CD4-positive, alpha-beta T cell treated with Interleukin-1 beta for 1 hour (primary cell): ENCODE measurements around the gene OR5P2.
"Not testable (repeated sequence)": the region's sequence is repeated elsewhere in the genome, so short reads cannot be mapped to it uniquely, and the experiment has no call there.

Experiments
- DNase-seq, 2 donors: peaks; one replicate each; pipeline ENCODE4 v3.0.0-alpha.2; 2020 to 2022

Gene OR5P2, protein sequence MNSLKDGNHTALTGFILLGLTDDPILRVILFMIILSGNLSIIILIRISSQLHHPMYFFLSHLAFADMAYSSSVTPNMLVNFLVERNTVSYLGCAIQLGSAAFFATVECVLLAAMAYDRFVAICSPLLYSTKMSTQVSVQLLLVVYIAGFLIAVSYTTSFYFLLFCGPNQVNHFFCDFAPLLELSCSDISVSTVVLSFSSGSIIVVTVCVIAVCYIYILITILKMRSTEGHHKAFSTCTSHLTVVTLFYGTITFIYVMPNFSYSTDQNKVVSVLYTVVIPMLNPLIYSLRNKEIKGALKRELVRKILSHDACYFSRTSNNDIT

DNA sequence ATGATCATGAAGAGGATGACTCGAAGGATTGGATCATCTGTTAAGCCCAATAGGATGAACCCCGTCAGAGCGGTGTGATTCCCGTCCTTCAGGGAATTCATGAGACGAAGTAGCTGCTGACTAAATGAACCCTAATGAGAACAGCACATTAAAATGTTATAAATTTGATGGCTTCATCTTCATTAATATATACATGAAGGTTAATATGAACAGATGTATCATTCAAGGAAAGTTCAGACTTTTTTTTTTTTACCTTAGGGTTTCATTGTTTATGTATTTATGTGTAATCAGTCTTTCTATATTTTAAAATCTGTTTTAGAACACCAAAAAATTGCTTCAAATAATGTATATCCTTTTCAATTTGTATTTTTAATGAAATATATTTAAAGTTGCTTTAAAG, at the start of gene OR5P2:
Gene OR5P2, minus strand, starts transcription at position 101 of the 400 bp plus-strand sequence. Its CDS starts 0 bp downstream, at position 101.
- no peak for DNase-seq

DNA sequence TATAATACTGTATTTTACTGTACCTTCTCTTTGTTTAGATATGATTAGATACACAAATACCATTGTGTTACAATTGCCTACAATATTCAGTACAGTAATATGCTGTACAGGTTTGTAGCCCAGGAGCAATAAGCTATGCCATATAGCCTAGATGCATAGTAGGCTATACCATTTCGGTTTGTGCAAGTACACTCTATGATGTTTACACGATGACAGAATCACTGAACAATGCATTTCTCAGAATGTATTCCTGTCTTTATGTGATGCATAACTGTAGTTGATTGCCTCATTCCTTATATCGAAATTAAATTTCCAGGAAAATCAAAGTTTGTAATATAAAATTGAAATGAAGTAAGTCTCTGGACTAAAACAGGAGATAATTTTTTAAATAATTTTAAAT, 49.3 kb upstream of the OR5P2 start:
- DNase-seq = no peak

DNA sequence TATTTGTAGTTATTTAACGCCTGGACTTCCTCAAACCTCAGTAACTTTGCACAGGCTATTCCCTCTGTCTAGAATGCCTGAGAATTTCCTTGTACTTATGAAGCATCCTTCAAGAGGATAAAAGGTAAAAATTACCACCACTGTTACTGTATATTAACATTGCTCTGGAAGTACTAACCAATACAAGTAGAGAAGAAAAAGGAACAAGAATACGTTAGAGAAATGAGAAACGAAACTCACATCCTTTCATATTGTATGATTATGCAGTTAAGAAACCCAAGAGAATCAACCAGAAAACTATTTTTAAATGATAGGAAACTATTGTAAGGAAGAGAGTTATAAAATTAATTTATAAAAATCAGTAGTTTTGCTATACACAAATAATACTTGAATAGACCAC, 48.2 kb upstream of the OR5P2 start:
- no peak for DNase-seq

DNA sequence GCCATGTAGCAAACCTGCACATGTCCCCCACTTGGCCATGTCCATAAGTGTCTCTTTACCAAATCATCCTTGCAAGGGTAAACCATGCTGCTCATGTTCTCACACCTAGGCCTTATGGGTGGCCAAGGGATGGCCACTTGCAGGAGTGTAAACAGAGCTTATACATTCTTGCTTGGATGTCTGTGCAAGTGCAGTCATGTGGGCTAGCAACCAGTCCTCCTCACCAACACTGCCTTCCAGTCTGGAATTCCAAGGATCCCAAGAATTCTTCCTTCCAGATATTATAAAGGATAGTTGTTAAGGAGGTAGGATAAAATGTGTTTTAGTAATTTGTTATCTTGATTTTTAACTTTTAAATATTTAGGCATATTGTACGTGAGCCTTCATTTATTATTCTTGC, 47.8 kb upstream of the OR5P2 start:
- no peak for DNase-seq

DNA sequence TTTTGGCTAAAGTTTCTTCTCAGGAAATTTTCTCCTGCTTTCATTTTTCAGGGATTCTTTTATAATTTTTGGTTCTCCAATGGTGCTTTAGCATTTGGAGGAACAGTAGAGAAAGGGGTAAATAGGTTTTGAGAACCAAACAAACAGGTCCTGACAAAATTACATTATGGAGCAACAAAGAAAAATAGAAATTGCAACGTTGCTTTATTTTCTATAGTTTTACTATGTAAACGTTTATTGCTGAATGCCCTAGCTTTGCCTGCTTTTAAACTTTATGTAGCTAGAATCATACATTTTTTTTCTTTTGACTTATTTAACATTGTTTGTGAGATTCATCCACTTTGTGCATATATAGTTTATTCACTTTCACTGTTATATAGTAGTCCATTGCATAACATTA, 43.8 kb upstream of the OR5P2 start:
- no peak for DNase-seq

DNA sequence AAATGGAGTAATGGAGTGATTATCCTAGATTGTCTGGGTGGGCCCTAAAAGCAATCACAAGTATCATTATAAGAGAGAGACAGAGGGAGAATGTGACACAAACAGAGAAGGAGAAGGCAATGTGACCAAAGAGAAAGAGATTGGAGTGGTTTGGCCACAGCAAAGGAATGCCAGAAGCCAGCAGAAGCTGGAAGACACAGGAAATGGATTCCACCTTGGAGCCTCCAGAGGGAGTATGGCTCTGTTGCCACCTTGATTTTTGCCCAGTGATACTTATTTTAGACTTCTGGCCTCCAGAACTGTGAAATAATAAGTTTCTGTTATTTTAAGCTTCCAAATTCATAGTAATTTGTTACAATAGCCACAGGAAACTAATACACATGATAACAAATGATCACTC, 36.8 kb upstream of the OR5P2 start:
- no peak for DNase-seq

DNA sequence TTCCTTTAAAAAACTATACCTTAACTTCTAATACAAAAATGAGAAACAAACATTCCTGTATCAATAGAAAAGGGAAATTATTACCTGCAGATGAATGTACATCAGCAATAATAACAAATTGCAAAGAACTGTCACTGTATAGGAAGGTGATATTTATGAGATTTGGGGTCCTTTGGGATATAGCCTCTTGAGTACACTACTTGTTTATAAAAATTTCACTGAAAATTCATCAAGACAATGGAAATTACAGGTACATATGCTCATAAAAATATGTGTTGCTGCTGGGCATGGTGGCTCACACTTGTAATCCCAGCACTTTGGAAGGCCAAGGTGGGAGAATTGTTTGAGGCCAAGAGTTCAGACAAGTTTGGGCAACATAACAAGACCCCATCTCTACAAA, 34.0 kb upstream of the OR5P2 start, which contains the start of gene OR5P3:
Gene OR5P3, minus strand, starts transcription at position 101 of the 400 bp plus-strand sequence.
- no peak for DNase-seq

DNA sequence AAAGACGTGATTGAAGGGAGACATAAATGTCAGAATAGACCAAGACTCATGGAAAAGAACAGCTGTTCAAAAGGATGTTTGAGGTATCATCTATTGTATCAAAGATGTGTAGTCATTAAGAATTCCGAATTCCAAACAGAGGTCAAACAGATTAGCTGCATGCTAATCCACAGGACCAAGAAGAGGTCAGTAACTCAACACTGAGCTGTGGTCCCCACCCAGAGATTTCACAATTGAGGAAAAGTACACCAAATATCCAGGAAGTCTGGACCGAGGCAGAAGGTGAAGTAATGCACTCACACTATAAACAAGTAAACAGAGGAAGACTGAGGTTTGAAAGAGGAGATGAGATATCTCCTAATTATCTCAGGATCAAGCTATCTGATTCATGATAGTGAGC, 29.6 kb upstream of the OR5P2 start:
- DNase-seq = no peak

DNA sequence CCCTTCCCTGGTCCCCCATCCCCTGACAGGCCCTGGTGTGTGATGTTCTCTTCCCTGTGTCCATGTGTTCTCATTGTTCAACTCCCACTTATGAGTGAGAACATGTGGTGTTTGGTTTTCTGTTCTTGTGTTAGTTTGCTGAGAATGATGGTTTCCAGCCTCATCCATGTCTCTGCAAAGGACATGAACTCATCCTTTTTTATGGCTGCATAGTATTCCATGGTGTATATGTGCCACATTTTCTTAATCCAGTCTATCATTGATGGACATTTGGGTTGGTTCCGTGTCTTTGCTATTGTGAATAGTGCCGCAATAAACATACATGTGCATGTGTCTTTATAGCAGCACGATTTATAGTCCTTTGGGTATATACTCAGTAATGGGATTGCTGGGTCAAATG, 23.7 kb upstream of the OR5P2 start:
- DNase-seq = not testable (repeated sequence)

DNA sequence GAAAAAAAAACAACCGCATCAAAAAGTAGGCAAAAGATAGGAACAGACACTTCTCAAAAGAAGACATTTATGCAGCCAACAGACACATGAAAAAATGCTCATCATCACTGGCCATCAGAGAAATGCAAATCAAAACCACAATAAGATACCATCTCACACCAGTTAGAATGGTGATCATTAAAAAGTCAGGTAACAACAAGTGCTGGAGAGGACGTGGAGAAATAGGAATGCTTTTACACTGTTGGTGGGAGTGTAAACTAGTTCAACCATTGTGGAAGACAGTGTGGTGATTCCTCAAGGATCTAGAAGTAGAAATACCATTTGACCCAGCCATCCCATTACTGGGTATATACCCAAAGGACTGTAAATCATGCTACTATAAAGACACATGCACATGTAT, 18.2 kb upstream of the OR5P2 start:
- not testable (repeated sequence) for DNase-seq

DNA sequence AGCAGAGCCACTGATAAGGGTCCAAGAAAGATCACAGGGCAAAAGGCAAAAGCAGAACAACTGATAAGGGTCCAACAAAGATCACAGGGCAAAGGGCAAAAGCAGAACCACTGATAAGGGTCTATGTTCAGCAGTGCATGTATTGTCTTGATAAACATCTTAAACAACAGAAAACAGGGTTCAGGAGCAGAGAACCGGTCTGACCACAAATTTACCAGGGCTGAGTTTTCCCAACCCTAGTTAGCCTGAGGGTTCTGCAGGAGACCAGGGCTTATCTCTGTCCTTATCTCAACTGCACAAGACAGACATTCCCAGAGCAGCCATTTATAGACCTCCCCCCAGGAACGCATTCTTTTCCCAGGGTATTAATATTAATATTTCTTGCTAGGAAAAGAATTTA, 13.6 kb upstream of the OR5P2 start:
- not testable (repeated sequence) for DNase-seq

DNA sequence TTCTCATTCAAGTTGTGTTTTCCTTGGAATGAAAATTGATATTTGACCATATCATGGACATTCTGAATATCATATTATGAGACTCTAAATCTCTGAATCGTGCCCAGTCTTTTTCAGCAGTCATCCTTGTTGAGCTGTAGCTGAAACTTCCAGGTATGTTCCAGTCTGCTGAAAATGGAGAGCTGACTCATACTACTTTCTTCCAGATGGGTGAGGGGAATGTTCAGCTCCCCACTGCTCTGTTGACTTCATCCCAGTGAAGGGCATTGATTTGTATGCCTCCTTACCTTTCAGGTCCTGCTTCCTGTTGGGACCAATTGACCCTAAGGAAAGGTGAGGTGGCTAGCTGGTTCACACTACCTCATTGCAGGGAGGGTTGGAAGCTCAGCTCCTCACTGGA, 3.5 kb downstream of the OR5P2 start:
- no peak for DNase-seq

DNA sequence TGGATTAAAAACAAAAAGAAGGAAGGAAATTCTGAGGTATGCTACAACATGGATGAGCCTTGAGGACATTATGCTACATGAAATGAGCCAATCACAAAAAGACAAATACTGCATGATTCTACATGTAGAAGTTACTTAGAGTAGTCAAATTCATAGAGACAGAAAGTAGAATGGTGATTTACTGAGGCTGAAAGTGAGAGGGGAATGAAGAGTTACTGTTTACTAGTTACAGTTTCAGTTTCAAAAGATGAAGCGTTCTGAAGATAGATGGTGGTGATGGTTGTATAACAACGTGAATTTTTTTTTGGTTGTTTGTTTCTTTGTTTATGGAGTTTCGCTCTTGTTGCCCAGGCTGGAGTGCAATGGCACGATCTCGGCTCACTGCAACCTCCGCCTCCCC, 9.5 kb downstream of the OR5P2 start:
- no peak for DNase-seq

DNA sequence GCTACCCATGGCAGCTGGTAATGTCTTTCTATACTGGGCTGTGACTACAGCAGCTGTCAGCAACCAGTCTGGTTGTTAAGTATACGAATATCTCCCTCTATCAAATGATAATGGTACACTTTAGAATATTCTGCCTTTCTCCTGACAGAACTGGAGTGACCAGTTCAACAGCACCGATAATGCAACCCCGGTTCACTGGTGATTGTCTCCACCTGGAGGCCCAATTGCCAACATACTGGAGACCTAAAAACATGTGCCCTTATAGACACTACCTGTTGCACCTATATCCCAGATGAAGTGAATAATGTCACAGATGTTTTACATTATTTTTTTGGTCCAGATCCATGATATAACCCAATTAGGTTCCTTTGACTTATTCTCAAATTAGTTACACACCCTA, 21.1 kb downstream of the OR5P2 start:
- DNase-seq = no peak

DNA sequence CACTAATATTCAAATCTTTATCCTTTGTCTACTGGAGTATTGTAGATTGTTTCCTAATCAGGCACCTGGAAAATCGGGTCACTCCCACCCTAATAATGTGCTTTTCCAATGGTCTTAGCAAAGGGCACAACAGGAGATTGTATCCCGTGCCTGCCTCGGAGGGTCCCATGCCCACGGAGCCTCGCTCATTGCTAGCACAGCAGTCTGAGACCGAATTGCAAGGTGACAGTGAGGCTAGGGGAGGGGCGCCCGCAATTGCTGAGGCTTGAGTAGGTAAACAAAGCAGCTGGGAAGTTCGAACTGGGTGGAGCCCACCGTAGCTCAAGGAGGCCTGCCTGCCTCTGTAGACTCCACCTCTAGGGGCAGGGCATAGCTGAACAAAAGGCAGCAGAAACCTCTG, 32.4 kb downstream of the OR5P2 start:
- not testable (repeated sequence) for DNase-seq

DNA sequence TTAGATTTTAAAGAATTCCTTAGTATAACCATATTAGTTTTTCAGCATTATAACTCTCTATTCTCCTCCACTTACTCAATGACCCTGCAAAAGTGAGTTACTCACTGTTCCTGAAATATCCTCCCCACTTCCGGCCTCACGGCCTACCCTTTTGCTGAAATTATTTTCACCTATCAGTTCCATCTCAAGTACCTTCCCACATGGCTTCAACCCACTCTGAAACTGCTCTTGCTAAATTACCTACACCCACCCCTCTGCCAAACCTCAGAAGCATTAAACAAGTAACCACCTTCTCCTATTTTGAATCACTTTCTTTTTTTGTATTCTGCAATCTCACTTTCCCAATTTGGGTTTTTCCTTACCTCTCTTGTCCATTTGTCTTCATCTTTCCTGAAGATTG, 37.7 kb downstream of the OR5P2 start:
- no peak for DNase-seq

DNA sequence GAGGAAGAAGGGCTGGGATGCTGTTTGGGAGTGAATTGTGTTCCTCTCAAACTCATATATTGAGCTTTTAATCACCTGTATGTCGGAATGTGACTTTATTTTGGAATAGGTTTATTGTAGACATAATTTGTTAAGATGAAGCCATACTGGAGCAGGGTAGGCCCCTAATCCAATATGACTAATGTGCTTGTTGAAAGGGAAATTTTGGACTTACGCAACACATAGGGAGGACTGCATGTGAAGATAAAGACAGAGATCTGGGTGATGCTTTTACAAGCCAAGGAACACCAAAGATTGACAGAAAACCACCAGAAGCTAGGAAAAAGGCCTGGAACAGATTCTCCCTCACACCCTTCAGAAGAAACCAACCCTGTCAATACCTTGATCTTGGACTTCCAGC, 47.3 kb downstream of the OR5P2 start:
- no peak for DNase-seq
